Measurements from ENCODE around the gene NT5DC1.

The NT5DC1 gene

GRCh38 chr6:116070616-116071389, 29.9 kb upstream of the NT5DC1 start:
- H3K27ac ChIP-seq (ENCODE audit: low read length): no peak overlapping the region
- no peak for DNase-seq (ENCODE audit: low read depth, low spot score)
- H3K9me3 ChIP-seq (ENCODE audit: control insufficient read depth, insufficient read depth, low read length): no peaks in the 10 kb centered on the region
- no peak overlapping the region for H3K4me3 ChIP-seq (ENCODE audit: low read length)
- H3K36me3 ChIP-seq (ENCODE audit: control insufficient read depth, insufficient read depth, low read length): no peaks in the 10 kb centered on the region
- no peaks in the 10 kb centered on the region for H3K27me3 ChIP-seq (ENCODE audit: control insufficient read depth, insufficient read depth, low read length)
- no CpG with 5 or more reads among the region's 2 CpGs for WGBS (ENCODE audit: insufficient coverage, insufficient read length)
- H3K4me1 ChIP-seq (ENCODE audit: control insufficient read depth, insufficient read depth, low read length): no peaks in the 10 kb centered on the region

- Histone ChIP-seq H3K4me1 (ENCODE audit: control insufficient read depth, insufficient read depth, low read length) (no peaks in the 10 kb centered on the region), H3K4me3 (ENCODE audit: low read length) (no peak overlapping the region), H3K27me3 (ENCODE audit: control insufficient read depth, insufficient read depth, low read length) (no peaks in the 10 kb centered on the region), H3K9me3 (ENCODE audit: control insufficient read depth, insufficient read depth, low read length) (no peaks in the 10 kb centered on the region), H3K27ac (ENCODE audit: low read length) (no peak overlapping the region), H3K36me3 (ENCODE audit: control insufficient read depth, insufficient read depth, low read length) (no peaks in the 10 kb centered on the region)
- no peak for DNase-seq (ENCODE audit: low read depth, low spot score)
- WGBS (ENCODE audit: insufficient coverage, insufficient read length): no CpG with 5 or more reads among the region's 1 CpG
These were observed 28.3 kb upstream of the NT5DC1 start for GRCh38 chr6:116072368-116072767.

GRCh38 chr6:116073765-116074440, 26.8 kb upstream of the NT5DC1 start:
- no CpG with 5 or more reads among the region's 2 CpGs for WGBS (ENCODE audit: insufficient coverage, insufficient read length)
- no peaks in the 10 kb centered on the region for H3K27me3 ChIP-seq (ENCODE audit: control insufficient read depth, insufficient read depth, low read length)
- no peaks in the 10 kb centered on the region for H3K4me1 ChIP-seq (ENCODE audit: control insufficient read depth, insufficient read depth, low read length)
- no peaks in the 10 kb centered on the region for H3K9me3 ChIP-seq (ENCODE audit: control insufficient read depth, insufficient read depth, low read length)
- no peak overlapping the region for H3K4me3 ChIP-seq (ENCODE audit: low read length)
- no peak for DNase-seq (ENCODE audit: low read depth, low spot score)
- H3K27ac ChIP-seq (ENCODE audit: low read length): no peak overlapping the region
- H3K36me3 ChIP-seq (ENCODE audit: control insufficient read depth, insufficient read depth, low read length): no peaks in the 10 kb centered on the region

- WGBS (ENCODE audit: insufficient coverage, insufficient read length): no CpG with 5 or more reads among the region's 2 CpGs
- Histone ChIP-seq H3K4me1 (ENCODE audit: control insufficient read depth, insufficient read depth, low read length) (no peaks in the 10 kb centered on the region), H3K27ac (ENCODE audit: low read length) (no peak overlapping the region), H3K27me3 (ENCODE audit: control insufficient read depth, insufficient read depth, low read length) (no peaks in the 10 kb centered on the region), H3K4me3 (ENCODE audit: low read length) (no peak overlapping the region), H3K9me3 (ENCODE audit: control insufficient read depth, insufficient read depth, low read length) (no peaks in the 10 kb centered on the region), H3K36me3 (ENCODE audit: control insufficient read depth, insufficient read depth, low read length) (no peaks in the 10 kb centered on the region)
- DNase-seq (ENCODE audit: low read depth, low spot score): no peak
These were observed 25.8 kb upstream of the NT5DC1 start for GRCh38 chr6:116074732-116075390.

GRCh38 chr6:116078522-116078921, 22.1 kb upstream of the NT5DC1 start:
- no peak for DNase-seq (ENCODE audit: low read depth, low spot score)
- Histone ChIP-seq H3K4me3 (ENCODE audit: low read length) (no peak overlapping the region), H3K9me3 (ENCODE audit: control insufficient read depth, insufficient read depth, low read length) (no peaks in the 10 kb centered on the region), H3K27ac (ENCODE audit: low read length) (no peak overlapping the region), H3K27me3 (ENCODE audit: control insufficient read depth, insufficient read depth, low read length) (no peaks in the 10 kb centered on the region), H3K4me1 (ENCODE audit: control insufficient read depth, insufficient read depth, low read length) (no peaks in the 10 kb centered on the region), H3K36me3 (ENCODE audit: control insufficient read depth, insufficient read depth, low read length) (no peaks in the 10 kb centered on the region)
- WGBS (ENCODE audit: insufficient coverage, insufficient read length): no CpG with 5 or more reads among the region's 3 CpGs

- no CpG with 5 or more reads among the region's 3 CpGs for WGBS (ENCODE audit: insufficient coverage, insufficient read length)
- H3K27ac ChIP-seq (ENCODE audit: low read length): no peak overlapping the region
These were observed 21.7 kb upstream of the NT5DC1 start for GRCh38 chr6:116078945-116079344.

GRCh38 chr6:116083052-116083451, 17.6 kb upstream of the NT5DC1 start:
- no peaks in the 10 kb centered on the region for H3K4me1 ChIP-seq (ENCODE audit: control insufficient read depth, insufficient read depth, low read length)
- no peaks in the 10 kb centered on the region for H3K27me3 ChIP-seq (ENCODE audit: control insufficient read depth, insufficient read depth, low read length)
- WGBS (ENCODE audit: insufficient coverage, insufficient read length): 100% methylated on average over 1 of the region's 5 CpGs
- H3K4me3 ChIP-seq (ENCODE audit: low read length): no peak overlapping the region
- H3K9me3 ChIP-seq (ENCODE audit: control insufficient read depth, insufficient read depth, low read length): no peaks in the 10 kb centered on the region
- H3K27ac ChIP-seq (ENCODE audit: low read length): no peak overlapping the region
- H3K36me3 ChIP-seq (ENCODE audit: control insufficient read depth, insufficient read depth, low read length): no peaks in the 10 kb centered on the region
- no peak for DNase-seq (ENCODE audit: low read depth, low spot score)

More at GRCh38 chr6:116078945-116079344, 21.7 kb upstream of the NT5DC1 start:
- Histone ChIP-seq H3K27me3 (ENCODE audit: control insufficient read depth, insufficient read depth, low read length) (no peaks in the 10 kb centered on the region), H3K9me3 (ENCODE audit: control insufficient read depth, insufficient read depth, low read length) (no peaks in the 10 kb centered on the region), H3K36me3 (ENCODE audit: control insufficient read depth, insufficient read depth, low read length) (no peaks in the 10 kb centered on the region), H3K4me1 (ENCODE audit: control insufficient read depth, insufficient read depth, low read length) (no peaks in the 10 kb centered on the region), H3K4me3 (ENCODE audit: low read length) (no peak overlapping the region)
- DNase-seq (ENCODE audit: low read depth, low spot score): no peak

- no peak overlapping the region for H3K27ac ChIP-seq (ENCODE audit: low read length)
- H3K4me3 ChIP-seq (ENCODE audit: low read length): no peak overlapping the region
- H3K36me3 ChIP-seq (ENCODE audit: control insufficient read depth, insufficient read depth, low read length): no peaks in the 10 kb centered on the region
- no CpG with 5 or more reads among the region's 2 CpGs for WGBS (ENCODE audit: insufficient coverage, insufficient read length)
- DNase-seq (ENCODE audit: low read depth, low spot score): no peak
- no peaks in the 10 kb centered on the region for H3K9me3 ChIP-seq (ENCODE audit: control insufficient read depth, insufficient read depth, low read length)
- no peaks in the 10 kb centered on the region for H3K4me1 ChIP-seq (ENCODE audit: control insufficient read depth, insufficient read depth, low read length)
- no peaks in the 10 kb centered on the region for H3K27me3 ChIP-seq (ENCODE audit: control insufficient read depth, insufficient read depth, low read length)
These were observed 16.4 kb upstream of the NT5DC1 start for GRCh38 chr6:116084284-116084683.

- H3K4me3 ChIP-seq (ENCODE audit: low read length): no peak overlapping the region
- no CpG with 5 or more reads among the region's 4 CpGs for WGBS (ENCODE audit: insufficient coverage, insufficient read length)
- no peaks in the 10 kb centered on the region for H3K36me3 ChIP-seq (ENCODE audit: control insufficient read depth, insufficient read depth, low read length)
- H3K27me3 ChIP-seq (ENCODE audit: control insufficient read depth, insufficient read depth, low read length): no peaks in the 10 kb centered on the region
- H3K27ac ChIP-seq (ENCODE audit: low read length): no peak overlapping the region
- H3K9me3 ChIP-seq (ENCODE audit: control insufficient read depth, insufficient read depth, low read length): no peaks in the 10 kb centered on the region
- H3K4me1 ChIP-seq (ENCODE audit: control insufficient read depth, insufficient read depth, low read length): no peaks in the 10 kb centered on the region
- no peak for DNase-seq (ENCODE audit: low read depth, low spot score)
These were observed 13.1 kb upstream of the NT5DC1 start for GRCh38 chr6:116087437-116088027.

GRCh38 chr6:116088946-116089345, 11.7 kb upstream of the NT5DC1 start:
- no peak for DNase-seq (ENCODE audit: low read depth, low spot score)
- Histone ChIP-seq H3K27me3 (ENCODE audit: control insufficient read depth, insufficient read depth, low read length) (no peaks in the 10 kb centered on the region), H3K4me1 (ENCODE audit: control insufficient read depth, insufficient read depth, low read length) (no peaks in the 10 kb centered on the region), H3K9me3 (ENCODE audit: control insufficient read depth, insufficient read depth, low read length) (no peaks in the 10 kb centered on the region), H3K27ac (ENCODE audit: low read length) (no peak overlapping the region), H3K36me3 (ENCODE audit: control insufficient read depth, insufficient read depth, low read length) (no peaks in the 10 kb centered on the region), H3K4me3 (ENCODE audit: low read length) (no peak overlapping the region)
